Epithelial cell of esophagus (primary cell): Measurements from ENCODE around the gene PTH1R.

Experiments
- DNase-seq: peaks from one replicate; pipeline ENCODE4 v3.0.0; 2010; ENCODE audit warnings: low read depth
- H3K4me3 ChIP-seq: 2 replicates; pipeline ENCODE4 v1.5.1; 2011; ENCODE audit warnings: mild to moderate bottlenecking, low read length, control low read depth
- TF ChIP-seq, protein P1 (sequence below): IDR thresholded peaks from 2 replicates; pipeline ENCODE4 v1.5.1; 2011; ENCODE audit warnings: low read depth, mild to moderate bottlenecking, low read length, control low read depth, inconsistent platforms; ENCODE audit not compliant: insufficient read depth; ENCODE audit errors: missing control alignments

PTH1R gene

DNA sequence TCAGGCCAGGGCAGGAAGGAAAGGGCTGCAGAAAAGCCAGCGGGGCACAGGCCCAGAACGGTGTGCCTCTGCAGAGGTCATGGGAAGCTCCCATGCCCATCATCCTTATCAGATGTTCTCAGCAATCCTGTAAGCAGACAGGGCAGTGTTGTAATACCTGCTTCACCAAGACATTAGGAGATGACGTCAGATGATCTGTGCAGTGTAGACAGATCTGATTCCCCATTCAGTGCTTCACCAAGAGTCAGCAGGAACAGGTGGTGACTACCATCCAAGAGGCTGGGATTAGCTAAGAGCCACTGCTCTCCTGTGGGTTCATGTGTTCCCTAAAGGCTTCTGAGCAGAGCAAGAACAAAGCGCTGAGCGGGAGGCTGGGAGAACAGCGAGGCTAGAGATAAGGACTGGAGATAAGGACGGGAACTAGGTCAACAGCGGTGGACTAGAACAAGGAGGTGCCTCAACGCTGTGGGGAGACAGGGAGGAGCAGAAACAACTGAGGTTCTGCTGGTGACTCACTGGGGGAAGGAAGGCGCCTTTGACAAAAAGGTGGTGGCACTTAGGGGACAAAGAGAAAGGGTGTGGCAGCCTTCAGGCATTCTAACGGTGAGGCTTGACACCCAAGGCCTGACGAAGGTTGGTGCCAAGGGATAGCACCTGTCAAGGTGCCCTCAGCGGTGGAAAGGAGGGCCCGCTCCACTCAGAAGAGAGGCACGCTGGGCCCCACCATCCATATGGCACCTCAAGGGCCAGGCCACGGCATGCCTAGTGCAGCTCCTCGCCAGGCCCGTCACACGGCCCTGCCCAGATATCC is 70.7 kb downstream of the PTH1R start:
- TF ChIP-seq, protein P1, sequence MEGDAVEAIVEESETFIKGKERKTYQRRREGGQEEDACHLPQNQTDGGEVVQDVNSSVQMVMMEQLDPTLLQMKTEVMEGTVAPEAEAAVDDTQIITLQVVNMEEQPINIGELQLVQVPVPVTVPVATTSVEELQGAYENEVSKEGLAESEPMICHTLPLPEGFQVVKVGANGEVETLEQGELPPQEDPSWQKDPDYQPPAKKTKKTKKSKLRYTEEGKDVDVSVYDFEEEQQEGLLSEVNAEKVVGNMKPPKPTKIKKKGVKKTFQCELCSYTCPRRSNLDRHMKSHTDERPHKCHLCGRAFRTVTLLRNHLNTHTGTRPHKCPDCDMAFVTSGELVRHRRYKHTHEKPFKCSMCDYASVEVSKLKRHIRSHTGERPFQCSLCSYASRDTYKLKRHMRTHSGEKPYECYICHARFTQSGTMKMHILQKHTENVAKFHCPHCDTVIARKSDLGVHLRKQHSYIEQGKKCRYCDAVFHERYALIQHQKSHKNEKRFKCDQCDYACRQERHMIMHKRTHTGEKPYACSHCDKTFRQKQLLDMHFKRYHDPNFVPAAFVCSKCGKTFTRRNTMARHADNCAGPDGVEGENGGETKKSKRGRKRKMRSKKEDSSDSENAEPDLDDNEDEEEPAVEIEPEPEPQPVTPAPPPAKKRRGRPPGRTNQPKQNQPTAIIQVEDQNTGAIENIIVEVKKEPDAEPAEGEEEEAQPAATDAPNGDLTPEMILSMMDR: no peak
- no peak overlapping the region for H3K4me3 ChIP-seq
- peak; percentile 90 for DNase-seq

DNA sequence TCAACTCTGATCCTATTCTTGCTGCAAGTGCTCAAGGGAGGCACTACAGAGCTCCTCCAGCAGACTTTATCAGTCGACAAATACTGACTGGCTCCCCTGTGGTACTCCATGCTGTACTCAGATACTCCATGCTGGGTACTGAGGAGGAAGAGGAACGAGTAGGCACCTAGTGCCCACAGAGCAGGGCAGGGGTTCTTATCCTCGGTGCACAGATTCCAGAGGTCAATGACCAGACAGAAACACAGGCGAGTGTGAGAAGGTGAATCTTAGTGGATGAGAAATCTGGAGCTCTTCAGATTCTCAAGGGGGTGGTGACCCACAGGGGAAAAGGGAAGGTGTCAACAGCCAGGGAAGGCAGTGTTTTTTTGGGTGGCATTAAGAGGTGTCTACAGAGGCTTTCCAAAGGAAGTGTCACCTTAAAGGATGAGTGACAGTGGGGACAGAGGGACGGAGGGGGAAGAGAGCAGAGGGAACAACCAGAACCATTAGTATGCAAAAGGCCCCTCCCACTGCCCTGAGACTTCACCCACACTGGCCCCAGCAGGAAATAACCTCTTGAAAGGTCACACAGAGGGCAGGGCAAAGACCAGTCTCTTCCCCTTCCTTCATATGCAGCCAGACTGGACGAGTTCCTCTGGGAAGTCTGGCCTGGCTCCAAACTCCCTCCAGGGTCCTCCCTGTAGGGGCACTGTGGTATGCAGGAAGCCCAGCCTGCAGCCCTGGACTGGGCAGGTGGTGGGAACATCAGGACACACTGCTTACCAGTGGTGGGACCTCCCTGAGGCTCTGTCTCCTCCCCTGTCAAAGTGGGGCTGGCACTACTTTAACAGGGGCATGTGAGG is 71.5 kb downstream of the PTH1R start:
- TF ChIP-seq, protein P1: no peak
- no peak overlapping the region for H3K4me3 ChIP-seq
- no peak for DNase-seq

DNA sequence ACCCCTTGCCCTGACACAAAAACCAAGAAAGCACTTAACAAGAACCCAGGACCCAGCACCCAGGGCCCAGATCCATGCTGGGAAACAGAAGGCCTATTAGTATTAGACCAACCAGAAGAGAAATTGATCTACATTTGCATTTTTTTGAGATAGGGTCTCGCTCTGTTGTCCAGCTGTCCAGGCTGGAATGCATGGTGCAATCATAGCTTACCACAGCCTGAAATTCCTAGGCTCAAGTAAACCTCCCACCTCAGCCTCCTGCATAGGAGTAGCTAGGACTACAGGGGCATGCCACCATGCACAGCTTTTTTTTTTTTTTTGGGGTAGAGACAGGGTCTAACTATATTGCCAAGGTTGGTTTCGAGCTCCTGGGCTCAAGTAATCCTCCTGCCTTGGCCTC is 72.7 kb downstream of the PTH1R start:
- TF ChIP-seq, protein P1: no peak
- DNase-seq: no peak
- no peak overlapping the region for H3K4me3 ChIP-seq

DNA sequence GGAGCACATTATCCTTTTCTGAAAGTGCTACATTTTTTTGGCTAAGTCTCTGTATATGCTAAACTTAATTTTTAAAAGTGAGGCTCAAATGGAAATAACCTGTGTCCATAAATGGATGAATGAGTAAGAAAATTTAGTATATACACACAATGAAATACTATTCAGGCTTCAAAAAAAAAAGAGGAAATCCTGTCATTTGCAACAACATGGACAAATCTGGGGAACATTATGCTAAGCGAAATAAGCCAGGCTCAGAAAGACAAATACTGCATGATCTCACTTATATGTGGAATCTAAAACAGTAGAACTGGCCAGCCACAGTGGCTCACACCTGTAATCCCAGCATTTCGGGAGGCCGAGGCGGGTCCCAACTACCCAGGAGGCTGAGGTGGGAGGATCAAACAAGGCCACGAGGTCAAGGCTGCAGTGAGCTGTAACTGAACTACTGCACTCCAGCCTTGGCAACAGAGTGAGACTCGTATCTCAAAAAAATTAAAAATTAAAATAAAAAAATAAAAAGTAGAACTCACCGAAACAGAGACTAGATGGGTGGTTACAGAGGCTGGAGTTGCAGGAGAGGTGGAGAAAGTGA is 73.2 kb downstream of the PTH1R start:
- no peak overlapping the region for H3K4me3 ChIP-seq
- DNase-seq: no peak
- TF ChIP-seq, protein P1: no peak

DNA sequence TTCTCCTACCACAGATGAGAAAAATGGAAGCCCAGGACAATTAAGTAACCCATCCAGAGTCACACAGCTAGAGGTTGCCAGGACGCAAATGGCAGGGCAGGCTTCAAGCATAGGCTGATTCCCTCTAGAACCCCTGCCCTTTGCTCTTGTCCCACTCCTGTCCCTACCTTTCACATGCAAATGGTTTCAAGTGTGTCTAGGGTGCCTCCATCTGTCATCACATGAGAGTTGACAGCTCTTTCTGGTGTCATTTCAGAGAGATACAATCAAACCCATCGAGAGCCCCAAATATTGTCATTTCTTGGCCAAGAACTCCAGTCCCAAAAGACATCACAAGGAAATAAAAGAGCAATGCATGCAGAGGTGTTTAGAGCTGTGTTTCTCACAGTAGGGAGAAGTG is 75.3 kb downstream of the PTH1R start:
- TF ChIP-seq, protein P1: no peak
- DNase-seq: no peak
- H3K4me3 ChIP-seq: no peak overlapping the region
